Caki2 (cell line): ENCODE data around the gene SLC17A2. TPM values are rescaled to one million over a fixed set of nuclear protein-coding genes. Genes with fewer than 3 reads are reported as not detected.

Experiments
- DNase-seq: peaks from one replicate; pipeline ENCODE4 v3.0.0-alpha.2; 2015; ENCODE audit warnings: low read depth
- in situ Hi-C: cut with HindIII; loops from 2 replicates; pipeline ENCODE4 v1.10.0; 2016; ENCODE audit warnings: low sequenced_read_pairs, low pct_unique_long_range_greater_than_20kb, mixed read lengths
- total RNA-seq: library from RNA; depleted of rRNA; stranded (reverse); fragments of >200 nt; shearing (Covaris generic); gene quantifications from 2 replicates; pipeline ENCODE4 v1.2.3, GENCODE V29; 2014; ENCODE audit warnings: low replicate concordance

The SLC17A2 gene
- total RNA-seq, 1 experiment from 2014 or later, result not detected

DNA sequence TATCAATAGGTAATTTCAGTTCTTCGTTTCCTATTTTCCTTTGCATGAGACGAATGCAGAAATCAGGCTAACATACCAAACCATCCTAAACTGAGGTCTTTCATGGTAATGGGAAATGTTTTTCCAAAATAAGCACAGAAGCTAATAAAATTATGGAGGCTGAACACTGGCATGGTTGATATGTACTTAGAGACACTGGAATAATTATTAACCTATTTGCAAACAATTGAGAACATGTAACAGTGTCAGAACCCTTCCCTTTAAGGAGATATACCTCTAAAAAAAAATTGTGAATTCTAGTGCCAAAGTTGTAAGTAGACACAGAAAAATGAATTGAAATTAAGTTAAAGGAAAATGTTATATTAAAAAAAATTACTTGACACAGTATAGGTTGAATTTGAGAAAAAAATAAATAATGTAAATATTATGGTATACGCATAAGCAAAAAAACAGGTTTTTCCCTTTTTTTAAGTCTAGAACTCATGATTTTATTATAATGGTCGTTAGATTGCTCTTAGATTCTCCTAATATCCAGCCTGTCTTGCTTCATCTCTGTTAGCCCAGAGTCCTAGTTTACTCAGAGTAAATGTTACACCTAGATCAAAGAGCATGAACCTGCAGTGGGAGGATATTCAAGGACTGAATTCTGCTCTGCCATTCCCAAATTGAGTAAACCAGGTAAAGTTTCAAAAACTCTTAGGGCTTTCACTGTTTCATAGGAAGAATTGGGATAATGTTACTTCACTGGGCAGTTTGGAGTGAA, 1.7 kb downstream of the SLC17A2 start:
- no peak for DNase-seq
- in situ Hi-C loops, result no loop called here

DNA sequence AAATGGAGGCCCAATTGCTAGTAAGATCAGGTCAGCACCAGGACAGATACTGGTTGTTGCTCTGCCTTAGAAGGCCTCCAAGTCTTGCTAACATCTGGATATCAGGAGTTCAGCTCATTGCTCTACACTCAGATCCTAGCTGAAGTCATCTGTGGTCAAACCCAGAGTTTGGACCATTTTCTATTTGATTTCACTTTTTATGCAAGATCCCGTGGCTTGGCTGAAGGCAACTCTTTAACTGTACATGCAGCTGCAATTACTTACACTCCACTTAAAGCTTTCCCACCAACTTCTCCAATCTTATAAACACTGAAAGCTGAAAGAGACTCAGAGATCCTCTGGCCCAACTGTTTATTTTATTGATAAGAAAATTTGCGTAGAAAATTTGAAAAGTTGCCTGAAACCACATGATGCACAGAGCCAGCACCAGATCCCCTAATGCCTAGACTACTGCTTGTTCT, 2.7 kb downstream of the SLC17A2 start:
- no peak for DNase-seq
- in situ Hi-C loops, result no loop called here

DNA sequence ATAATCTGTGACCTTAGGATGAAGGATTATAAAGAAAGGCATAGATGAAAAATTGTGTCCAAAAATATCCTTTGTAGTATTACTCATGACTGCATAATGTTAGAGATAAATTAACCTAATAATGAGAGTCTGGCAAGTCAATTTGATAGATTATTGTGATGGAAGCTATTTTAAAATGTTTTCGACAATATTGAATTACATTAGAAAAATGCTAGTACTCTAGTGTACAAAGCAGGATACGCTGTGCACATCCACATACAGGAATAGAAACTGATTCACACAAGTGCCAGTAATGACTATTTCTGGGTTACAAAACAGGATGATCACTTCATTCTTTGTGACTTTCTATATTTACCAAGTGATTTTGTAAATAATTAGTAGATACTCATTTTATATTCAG, 3.3 kb downstream of the SLC17A2 start:
- in situ Hi-C loops, result no loop called here
- DNase-seq, result no peak

DNA sequence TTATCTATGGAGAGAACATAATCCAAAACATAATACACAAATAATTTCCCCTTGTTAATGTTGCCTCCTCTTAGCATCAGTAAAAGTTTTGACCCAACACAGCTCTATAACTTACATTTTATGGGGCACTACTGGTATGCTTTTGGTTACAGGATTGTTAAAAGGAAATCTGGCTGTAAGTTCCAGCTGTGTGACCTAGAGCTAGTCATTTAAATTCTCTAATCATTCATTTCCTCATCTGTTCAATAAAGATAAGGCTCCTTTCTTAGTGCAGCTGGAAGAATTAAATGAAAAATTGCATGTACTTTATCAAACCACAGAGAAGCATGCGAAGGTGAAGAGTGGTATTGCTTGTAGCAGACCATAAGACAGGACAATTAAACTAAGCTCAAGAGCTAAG, 4.6 kb downstream of the SLC17A2 start:
- no peak for DNase-seq
- in situ Hi-C loops, result no loop called here

DNA sequence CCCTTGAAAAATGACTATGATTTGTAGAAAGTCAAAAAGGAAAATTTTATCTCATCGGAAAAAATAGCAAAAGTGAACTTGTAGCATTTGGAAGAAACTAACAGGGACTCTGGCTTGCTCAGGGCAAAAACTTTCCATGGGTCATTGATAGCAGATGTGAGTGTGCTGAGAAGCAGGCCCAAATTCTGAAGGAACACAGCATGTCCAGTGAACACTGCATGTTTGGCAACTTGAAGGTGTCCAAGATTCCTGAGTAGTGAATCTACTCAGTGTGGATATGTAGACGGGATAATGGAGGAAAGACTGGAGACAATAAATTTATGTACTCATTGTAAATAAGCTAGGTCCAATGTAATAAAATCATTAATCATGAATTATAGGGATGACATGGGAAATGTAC, 8.2 kb downstream of the SLC17A2 start:
- no peak for DNase-seq

DNA sequence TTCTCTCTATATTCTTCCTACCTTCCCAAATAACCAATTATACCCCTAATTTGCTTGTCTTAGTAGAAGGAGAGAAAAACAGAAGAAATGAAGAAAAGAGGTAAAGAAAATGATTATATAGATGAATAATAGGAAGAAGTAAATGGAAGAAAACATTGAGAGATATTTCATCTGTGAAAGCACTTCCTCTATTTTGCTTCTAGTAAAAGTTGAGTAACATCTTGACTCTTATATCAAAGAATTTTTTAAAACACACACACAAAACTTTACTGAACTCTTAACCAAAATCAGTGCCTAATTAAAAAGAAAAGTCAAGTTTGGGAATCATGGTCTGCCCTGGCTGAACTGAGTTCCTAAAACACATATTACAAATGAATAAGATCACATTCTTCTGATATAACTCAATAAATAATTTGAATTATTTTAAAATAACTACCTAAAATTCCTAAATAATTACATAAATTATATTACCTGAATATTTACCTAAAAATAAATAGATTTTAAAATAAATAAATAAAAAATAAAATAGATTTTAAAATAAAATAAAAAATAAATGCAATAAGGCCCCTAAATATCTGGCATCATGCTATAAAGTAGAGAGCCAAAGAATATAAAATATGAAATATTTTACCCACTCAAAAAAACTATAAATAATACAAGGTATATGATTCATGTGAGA, 8.8 kb downstream of the SLC17A2 start:
- no peak for DNase-seq
- in situ Hi-C loops, result no loop called here

More for the DNA sequence above, 8.2 kb downstream of the SLC17A2 start:
- in situ Hi-C loops, result no loop called here

DNA sequence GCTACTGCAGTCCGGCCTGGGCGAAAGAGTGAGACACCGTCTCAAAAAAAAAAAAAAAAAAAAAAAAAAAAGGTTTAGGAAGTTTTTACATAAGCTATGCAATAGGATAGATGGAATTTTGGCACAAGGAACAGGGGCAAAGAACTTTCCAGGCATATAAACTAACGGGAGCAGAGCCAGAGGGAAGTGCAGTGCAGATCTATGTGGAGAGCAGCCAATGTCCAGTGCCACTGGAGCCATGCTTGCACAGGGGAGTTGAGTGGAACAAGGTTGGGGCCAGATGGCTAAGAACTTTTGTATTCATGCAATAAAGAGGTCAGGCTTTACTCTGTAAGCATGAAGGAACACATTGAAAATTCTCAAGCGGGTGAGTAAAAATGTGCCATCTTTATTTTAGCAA, 10.8 kb downstream of the SLC17A2 start:
- no peak for DNase-seq
- in situ Hi-C loops, result no loop called here

DNA sequence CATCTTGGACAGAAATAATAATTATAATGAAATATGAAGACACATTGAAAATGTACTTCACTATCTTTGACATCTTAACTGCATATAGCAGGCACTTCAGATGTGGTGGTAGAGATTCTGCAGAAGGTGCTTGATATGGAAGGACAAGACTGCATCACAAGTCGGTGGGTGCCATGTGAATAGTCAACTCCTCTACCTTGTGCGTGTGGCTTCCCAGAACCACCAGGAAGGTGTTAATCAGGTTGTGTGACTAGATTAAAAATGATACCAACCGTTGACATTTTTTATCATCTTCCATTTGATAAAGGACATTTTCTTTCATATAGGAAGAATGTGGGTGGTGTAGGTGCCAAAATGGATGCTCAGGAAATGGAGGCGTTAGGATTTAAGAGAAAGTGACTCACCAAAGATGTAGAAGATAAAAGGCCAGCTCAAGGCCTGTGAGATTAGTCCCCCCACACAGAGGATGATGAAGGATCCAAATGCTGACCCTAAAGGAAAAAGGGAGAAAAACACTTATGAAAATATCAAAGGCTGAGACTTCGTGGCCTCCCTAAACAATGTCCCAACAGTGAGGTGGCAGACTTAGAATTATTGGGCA, 12.3 kb downstream of the SLC17A2 start:
- in situ Hi-C loops, result no loop called here
- no peak for DNase-seq

DNA sequence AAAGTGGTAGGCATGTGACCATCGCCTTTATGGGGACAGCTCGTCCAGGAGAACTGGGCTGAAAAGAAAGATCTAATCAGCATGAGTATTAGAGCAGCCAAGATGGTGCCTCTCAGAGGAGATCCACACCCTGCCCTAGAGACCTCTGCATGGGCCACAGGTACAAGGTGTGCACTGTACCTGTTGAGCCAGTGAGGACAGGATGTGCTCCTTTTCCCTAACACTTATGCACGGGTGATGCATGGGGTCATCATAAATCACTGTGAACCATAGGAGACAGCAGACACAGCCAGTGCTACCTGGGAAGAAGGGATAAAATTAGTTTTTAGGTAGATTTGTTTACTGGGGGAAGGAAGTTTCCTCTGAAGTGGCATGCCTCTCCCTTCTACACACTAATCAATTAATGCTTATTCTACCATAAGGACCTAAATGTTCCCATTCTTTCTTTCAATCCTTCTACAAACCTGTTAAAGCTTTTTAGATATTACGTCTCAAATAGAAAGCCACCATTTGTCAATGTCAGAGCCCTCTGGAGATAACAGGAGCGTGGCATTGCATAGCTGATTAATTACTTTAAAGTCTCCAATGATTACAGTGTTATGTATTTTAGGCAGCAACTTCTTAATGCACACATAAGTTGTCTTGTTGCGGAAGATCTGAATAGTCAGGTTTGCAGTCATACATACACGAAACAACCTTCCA, 13.6 kb downstream of the SLC17A2 start:
- DNase-seq, result no peak
- in situ Hi-C loops, result no loop called here

DNA sequence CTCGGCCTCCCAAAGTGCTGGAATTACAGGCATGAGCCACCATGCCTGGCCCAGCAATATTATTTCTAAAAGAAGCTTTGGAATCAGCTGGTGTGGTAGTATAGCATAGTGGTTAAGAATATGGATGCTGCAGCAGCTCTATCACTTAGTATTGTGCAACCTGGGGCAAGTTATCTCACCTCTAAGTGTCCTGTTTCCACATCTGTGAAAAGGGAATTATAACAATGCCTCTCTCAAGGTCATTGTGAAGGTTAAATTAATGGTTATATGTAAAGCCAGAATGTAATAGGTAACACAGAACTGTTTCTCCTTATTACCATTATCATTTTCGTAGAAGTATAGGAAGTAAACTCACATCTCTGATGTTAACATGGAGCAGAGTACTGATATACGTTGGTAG, 14.2 kb downstream of the SLC17A2 start:
- in situ Hi-C loops, result no loop called here
- DNase-seq, result no peak

DNA sequence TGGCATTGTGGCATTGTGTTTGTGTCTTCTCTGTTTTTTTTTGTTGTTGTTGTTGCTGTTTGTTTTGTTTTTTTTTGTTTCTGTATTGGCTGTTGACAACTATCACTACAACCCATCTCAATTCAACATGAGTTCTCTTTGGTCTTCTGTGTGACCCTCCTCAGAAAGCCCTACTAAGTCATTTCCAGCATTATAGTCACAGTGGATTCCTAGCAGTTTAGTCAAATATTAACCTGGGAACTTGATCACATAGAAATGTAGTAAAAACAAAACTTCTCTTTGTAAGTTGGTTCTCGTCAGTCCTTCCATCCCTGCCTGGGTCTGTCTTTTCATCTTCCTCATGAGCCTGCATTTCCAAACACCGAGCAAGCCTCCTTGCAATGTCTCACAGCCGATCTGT, 16.8 kb downstream of the SLC17A2 start:
- in situ Hi-C loops, result no loop called here
- DNase-seq, result peak; percentile 23

DNA sequence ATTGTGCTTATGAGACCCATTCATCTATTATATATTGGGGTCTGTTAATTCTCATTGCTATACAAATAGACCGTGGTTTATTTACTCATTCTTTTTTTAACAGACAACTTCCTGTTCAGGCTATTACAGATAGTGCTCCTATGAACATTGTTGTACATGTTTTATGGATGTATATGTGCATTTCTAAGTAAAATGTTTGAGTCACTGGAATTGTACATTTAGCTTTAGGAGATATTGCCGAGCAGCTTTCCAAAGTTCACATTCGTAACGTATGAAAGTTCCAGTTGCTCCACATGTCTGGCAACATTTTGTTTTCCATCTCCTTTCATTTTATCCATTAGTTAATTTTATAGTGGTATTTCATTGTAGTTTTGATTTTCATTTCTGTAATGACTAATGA, 19.1 kb downstream of the SLC17A2 start:
- in situ Hi-C loops, result no loop called here
- DNase-seq, result no peak

DNA sequence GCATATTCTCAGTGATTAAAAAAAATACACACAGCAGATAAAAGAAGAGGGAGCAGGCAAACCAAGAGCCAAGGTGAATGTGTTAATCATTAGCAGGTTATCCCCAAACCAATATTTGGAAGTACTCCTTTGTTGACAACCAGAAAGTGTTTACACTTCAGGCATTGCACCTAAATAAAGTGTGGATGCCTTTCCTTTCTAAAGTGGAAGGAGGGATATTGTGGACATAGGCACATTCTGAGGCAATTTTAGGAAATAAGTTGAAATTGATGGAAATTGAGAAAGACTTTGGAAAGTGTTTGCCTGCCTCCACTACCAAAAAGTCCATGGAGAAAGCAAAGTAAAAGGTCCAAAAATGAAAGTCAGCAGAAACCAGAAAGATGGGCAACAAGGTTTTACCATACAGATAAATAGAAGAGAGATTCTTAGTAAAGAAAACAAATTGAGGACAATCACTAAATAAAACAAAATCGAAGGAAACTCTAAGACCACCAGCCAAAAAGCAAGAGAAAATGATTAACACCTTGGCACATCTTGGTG, 22.9 kb downstream of the SLC17A2 start:
- in situ Hi-C loops, result no loop called here
- no peak for DNase-seq

DNA sequence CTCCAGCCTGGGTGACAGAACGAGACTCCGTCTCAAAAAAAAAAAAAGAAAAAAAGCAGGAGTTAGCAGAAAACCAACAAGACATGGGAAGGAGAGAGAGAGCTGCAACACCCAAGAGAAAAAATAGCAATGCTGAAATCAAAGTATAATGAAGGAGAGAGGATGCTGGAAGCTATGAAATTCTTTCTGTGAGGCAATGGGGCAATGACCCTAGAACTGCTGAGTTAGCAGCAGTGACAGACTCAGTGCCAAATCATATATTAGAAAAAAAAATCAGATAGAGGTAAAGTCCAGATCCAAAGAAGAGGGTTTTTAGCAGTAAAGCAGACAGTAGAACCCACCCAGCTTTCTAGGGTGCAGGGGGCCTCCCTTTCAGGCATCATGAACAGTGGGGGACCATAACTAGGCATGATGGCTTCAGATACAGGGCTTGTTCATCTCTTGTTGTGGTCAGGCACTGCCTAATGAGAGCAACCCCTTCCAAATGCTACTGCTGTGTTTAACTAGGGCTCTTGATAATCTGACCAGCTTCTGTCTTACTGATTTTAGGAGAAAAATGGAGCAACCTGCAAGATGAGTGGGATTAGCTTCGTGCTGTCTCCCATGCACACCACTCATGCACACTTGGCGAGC, 26.9 kb downstream of the SLC17A2 start:
- DNase-seq, result no peak
- in situ Hi-C loops, result no loop called here

DNA sequence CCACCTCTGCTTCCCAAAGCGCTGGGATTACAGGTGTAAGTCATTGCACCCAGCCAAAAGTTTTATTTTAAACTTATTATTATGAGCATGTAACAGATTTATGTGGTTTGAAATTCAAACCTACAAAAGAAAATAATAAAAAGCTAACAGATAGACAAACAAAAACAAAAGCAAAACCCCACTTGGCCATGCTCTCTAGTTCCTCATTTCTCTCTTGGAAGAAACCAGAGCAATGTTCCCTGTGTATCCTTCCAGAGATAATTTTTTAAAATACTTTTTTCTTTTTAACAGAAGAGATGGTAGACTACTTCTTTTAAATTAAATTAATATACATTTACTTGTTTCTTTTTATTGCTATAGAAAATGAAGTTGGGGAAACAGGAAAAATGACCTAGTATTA, 28.4 kb downstream of the SLC17A2 start:
- in situ Hi-C loops, result no loop called here
- no peak for DNase-seq

DNA sequence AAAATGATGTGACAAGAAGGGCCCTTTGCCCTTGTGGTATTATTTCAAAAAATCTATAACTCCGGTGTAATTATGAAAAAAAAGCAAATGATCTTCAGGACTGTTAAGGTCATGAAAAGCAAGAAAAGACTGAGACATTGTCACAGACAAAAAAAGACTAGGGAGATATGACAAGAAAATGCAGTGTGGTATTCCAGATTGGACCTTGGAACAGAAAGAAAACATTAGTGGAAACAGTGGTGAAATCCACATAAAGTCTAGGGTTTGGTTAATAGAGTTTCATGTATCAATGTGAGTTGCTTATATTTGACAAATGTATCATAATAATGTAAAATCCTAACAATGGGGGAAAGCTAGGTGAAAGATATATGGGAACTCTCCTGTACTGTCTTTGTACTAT, 29.6 kb downstream of the SLC17A2 start:
- in situ Hi-C loops, result no loop called here
- DNase-seq, result no peak

DNA sequence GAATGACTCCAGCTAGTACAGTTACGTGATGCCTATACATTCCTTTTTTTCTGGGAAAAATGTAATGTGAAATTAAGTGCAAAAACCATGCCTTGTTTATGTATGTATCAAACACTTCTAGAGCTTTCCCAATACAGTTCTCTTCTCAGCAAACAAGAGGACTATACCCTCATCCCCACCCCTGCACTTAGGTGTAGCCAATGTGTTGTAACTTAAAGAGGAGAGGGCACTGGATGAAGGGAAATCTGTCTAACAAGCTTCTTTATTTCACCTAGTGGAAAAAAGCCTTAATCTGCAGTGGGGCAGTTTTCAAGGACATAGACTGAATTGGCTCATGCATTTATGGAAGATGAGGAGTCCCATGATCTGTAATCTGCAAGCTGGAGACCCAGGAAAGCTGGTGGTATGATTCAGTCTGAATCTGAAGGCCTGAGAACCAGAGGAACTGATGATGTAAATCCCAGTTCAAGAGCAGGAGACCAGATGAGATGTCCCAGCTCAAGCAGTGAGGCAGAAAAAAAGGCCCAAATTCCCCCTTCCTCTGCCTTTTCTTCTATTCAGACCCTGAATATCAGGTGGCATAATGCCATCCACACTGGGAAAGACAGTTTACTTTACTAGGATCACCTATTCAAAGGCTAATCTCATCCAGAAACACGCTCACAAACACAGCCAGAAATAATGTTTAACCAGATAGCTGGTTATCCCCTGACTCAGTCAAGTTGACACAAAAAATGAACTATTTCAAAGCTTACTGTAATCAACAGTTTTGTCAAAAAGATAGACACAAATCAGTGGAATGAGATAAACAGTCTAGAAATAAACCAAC, 30.7 kb downstream of the SLC17A2 start:
- in situ Hi-C loops, result loop anchor here (10.0 kb wide), 1 partner anchor 105 kb away; no protein-coding TSS in a partner anchor
- DNase-seq, result peak; percentile 92
